ENCODE data around the gene LTA. TPM values are rescaled to one million over a fixed set of nuclear protein-coding genes. Genes with fewer than 3 reads are reported as not detected.

The LTA gene
- polyA plus RNA-seq, 3 donors, result 0.27 to 0.42 (median 0.30) TPM

Other genes starting within 250 kb of the LTA start
- 100 to 1,000 TPM; 104 to 117 (median 116) TPM for gene HLA-B, start 215.1 kb upstream of the LTA start, polyA plus RNA-seq (ENCODE audit: insufficient read length in 3 of 3)
- gene MICA, start 168.7 kb upstream of the LTA start, polyA plus RNA-seq (ENCODE audit: insufficient read length in 3 of 3), result 10 to 100 TPM in 2 of 3 donors, 1 to 10 TPM in 1; 7.0 to 11.8 (median 11.4) TPM
- 1 to 10 TPM; 1.4 to 1.9 (median 1.4) TPM for gene MICB, start 74.1 kb upstream of the LTA start, polyA plus RNA-seq (ENCODE audit: insufficient read length in 3 of 3)
- 10 to 100 TPM; 19.5 to 24.1 (median 21.9) TPM for gene MCCD1, start 43.3 kb upstream of the LTA start, polyA plus RNA-seq (ENCODE audit: insufficient read length in 3 of 3)
- 100 to 1,000 TPM; 563 to 680 (median 632) TPM for gene DDX39B, start 30.3 kb upstream of the LTA start, polyA plus RNA-seq (ENCODE audit: insufficient read length in 3 of 3)
- gene ATP6V1G2, start 25.7 kb upstream of the LTA start, polyA plus RNA-seq (ENCODE audit: insufficient read length in 3 of 3), result 10 to 100 TPM in 1 of 3 donors, 1 to 10 TPM in 2; 6.5 to 11.3 (median 7.5) TPM
- gene NFKBIL1, start 24.7 kb upstream of the LTA start, polyA plus RNA-seq (ENCODE audit: insufficient read length in 3 of 3), result 10 to 100 TPM; 22.1 to 30.3 (median 26.5) TPM
- under 1 TPM in 1 of 3 donors, not detected in 2; 0.19 TPM for gene TNF, start 3.3 kb downstream of the LTA start, polyA plus RNA-seq (ENCODE audit: insufficient read length in 3 of 3)
- gene LTB, start 10.1 kb downstream of the LTA start, polyA plus RNA-seq (ENCODE audit: insufficient read length in 3 of 3), result 1 to 10 TPM; 1.8 to 2.7 (median 2.0) TPM
- 1 to 10 TPM; 5.0 to 6.7 (median 5.1) TPM for gene LST1, start 14.0 kb downstream of the LTA start, polyA plus RNA-seq (ENCODE audit: insufficient read length in 3 of 3)
- under 1 TPM in 1 of 3 donors, not detected in 2; 0.43 TPM for gene NCR3, start 20.7 kb downstream of the LTA start, polyA plus RNA-seq (ENCODE audit: insufficient read length in 3 of 3)
- 10 to 100 TPM; 66.1 to 77.7 (median 74.7) TPM for gene AIF1, start 42.9 kb downstream of the LTA start, polyA plus RNA-seq (ENCODE audit: insufficient read length in 3 of 3)
- 100 to 1,000 TPM; 209 to 221 (median 210) TPM for gene PRRC2A, start 48.4 kb downstream of the LTA start, polyA plus RNA-seq (ENCODE audit: insufficient read length in 3 of 3)
- gene BAG6, start 80.4 kb downstream of the LTA start, polyA plus RNA-seq (ENCODE audit: insufficient read length in 3 of 3), result 100 to 1,000 TPM; 245 to 281 (median 259) TPM
- 100 to 1,000 TPM; 109 to 116 (median 110) TPM for gene APOM, start 83.6 kb downstream of the LTA start, polyA plus RNA-seq (ENCODE audit: insufficient read length in 3 of 3)
- gene C6orf47, start 88.5 kb downstream of the LTA start, polyA plus RNA-seq (ENCODE audit: insufficient read length in 3 of 3), result 10 to 100 TPM; 19.6 to 24.4 (median 20.5) TPM
- 10 to 100 TPM; 26.2 to 33.9 (median 33.8) TPM for gene GPANK1, start 92.7 kb downstream of the LTA start, polyA plus RNA-seq (ENCODE audit: insufficient read length in 3 of 3)
- 100 to 1,000 TPM; 227 to 252 (median 236) TPM for gene CSNK2B, start 93.8 kb downstream of the LTA start, polyA plus RNA-seq (ENCODE audit: insufficient read length in 3 of 3)
- gene LY6G5B, start 97.7 kb downstream of the LTA start, polyA plus RNA-seq (ENCODE audit: insufficient read length in 3 of 3), result 10 to 100 TPM; 19.0 to 38.1 (median 35.1) TPM
- gene LY6G5C, start 108.8 kb downstream of the LTA start, polyA plus RNA-seq (ENCODE audit: insufficient read length in 3 of 3), result 1 to 10 TPM; 2.6 to 4.3 (median 3.6) TPM
- gene ABHD16A, start 131.0 kb downstream of the LTA start, polyA plus RNA-seq (ENCODE audit: insufficient read length in 3 of 3), result 10 to 100 TPM; 63.2 to 68.7 (median 63.5) TPM
- 1 to 10 TPM in 2 of 3 donors, under 1 TPM in 1; 0.43 to 1.0 (median 1.0) TPM for gene LY6G6F, start 134.6 kb downstream of the LTA start, polyA plus RNA-seq (ENCODE audit: insufficient read length in 3 of 3)
- not detected for gene LY6G6D, start 143.1 kb downstream of the LTA start, polyA plus RNA-seq (ENCODE audit: insufficient read length in 3 of 3)
- gene LY6G6C, start 149.5 kb downstream of the LTA start, polyA plus RNA-seq (ENCODE audit: insufficient read length in 3 of 3), result under 1 TPM; 0.28 to 0.89 (median 0.69) TPM
- 1 to 10 TPM; 1.5 to 1.9 (median 1.7) TPM for gene MPIG6B, start 151.1 kb downstream of the LTA start, polyA plus RNA-seq (ENCODE audit: insufficient read length in 3 of 3)
- gene DDAH2, start 157.0 kb downstream of the LTA start, polyA plus RNA-seq (ENCODE audit: insufficient read length in 3 of 3), result 100 to 1,000 TPM; 189 to 234 (median 211) TPM
- 100 to 1,000 TPM; 280 to 320 (median 296) TPM for gene CLIC1, start 164.2 kb downstream of the LTA start, polyA plus RNA-seq (ENCODE audit: insufficient read length in 3 of 3)
- 10 to 100 TPM; 18.1 to 54.6 (median 52.1) TPM for gene MSH5, start 167.7 kb downstream of the LTA start, polyA plus RNA-seq (ENCODE audit: insufficient read length in 3 of 3)
- 10 to 100 TPM in 2 of 3 donors, 1 to 10 TPM in 1; 5.6 to 13.8 (median 10.7) TPM for gene SAPCD1, start 190.4 kb downstream of the LTA start, polyA plus RNA-seq (ENCODE audit: insufficient read length in 3 of 3)
- 10 to 100 TPM in 2 of 3 donors, 1 to 10 TPM in 1; 8.8 to 14.0 (median 13.1) TPM for gene VWA7, start 205.0 kb downstream of the LTA start, polyA plus RNA-seq (ENCODE audit: insufficient read length in 3 of 3)
- 10 to 100 TPM; 60.0 to 71.2 (median 65.2) TPM for gene VARS1, start 223.5 kb downstream of the LTA start, polyA plus RNA-seq (ENCODE audit: insufficient read length in 3 of 3)
- gene LSM2, start 234.7 kb downstream of the LTA start, polyA plus RNA-seq (ENCODE audit: insufficient read length in 3 of 3), result 10 to 100 TPM; 79.4 to 84.0 (median 81.1) TPM
- gene HSPA1L, start 243.0 kb downstream of the LTA start, polyA plus RNA-seq (ENCODE audit: insufficient read length in 3 of 3), result 1 to 10 TPM; 3.7 to 4.6 (median 3.8) TPM
- gene HSPA1A, start 243.3 kb downstream of the LTA start, polyA plus RNA-seq (ENCODE audit: insufficient read length in 3 of 3), result 100 to 1,000 TPM; 104 to 122 (median 112) TPM

Data from renal pelvis (tissue), 3 donors.